ENCODE results near the gene RAPGEF1.

Gene RAPGEF1

DNA sequence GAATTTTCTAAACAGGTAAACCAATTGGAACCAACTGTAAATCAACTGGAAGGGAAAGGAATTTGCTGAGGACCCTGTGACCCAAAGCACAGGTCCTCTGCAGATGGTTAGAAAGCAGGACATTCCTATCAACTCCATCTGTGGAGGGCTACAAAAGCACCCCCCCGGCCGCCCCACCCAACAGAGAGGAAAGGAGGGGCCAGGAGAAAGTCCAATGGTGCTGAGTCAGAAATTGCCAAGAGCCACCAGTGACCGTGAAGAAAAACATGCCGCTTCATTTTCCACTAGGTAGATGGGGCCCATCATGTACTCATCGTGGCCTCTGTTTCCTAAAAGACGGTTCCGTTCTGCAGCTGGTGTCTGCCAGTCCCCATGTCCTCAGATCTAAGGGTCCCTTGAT is 66.3 kb downstream of the RAPGEF1 start:
- TF ChIP-seq, protein P1, sequence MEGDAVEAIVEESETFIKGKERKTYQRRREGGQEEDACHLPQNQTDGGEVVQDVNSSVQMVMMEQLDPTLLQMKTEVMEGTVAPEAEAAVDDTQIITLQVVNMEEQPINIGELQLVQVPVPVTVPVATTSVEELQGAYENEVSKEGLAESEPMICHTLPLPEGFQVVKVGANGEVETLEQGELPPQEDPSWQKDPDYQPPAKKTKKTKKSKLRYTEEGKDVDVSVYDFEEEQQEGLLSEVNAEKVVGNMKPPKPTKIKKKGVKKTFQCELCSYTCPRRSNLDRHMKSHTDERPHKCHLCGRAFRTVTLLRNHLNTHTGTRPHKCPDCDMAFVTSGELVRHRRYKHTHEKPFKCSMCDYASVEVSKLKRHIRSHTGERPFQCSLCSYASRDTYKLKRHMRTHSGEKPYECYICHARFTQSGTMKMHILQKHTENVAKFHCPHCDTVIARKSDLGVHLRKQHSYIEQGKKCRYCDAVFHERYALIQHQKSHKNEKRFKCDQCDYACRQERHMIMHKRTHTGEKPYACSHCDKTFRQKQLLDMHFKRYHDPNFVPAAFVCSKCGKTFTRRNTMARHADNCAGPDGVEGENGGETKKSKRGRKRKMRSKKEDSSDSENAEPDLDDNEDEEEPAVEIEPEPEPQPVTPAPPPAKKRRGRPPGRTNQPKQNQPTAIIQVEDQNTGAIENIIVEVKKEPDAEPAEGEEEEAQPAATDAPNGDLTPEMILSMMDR (IDR thresholded peaks at IDR 0.05; ENCODE audit: low read length) = no peak
- no peak for TF ChIP-seq EZH2 (optimal IDR thresholded peaks at IDR 0.05; ENCODE audit: low read depth, low read length)
- no peak for TF ChIP-seq EZH2phosphoT487 (IDR thresholded peaks at IDR 0.05; ENCODE audit: low read length)
- Histone ChIP-seq H3K9ac (ENCODE audit: low read length) (peak overlapping the region; percentile 92; the same call in 1 of the 2 replicates), H3K9me3 (replicated peaks; ENCODE audit: insufficient read depth, low read length) (no peaks in the 10 kb centered on the region), H3F3A (ENCODE audit: insufficient read depth, low read length) (peaks cover 29% of the 10 kb centered on the region), H3K4me2 (ENCODE audit: low read depth, low read length) (peak overlapping the region; percentile 93; the same call in 1 of the 2 replicates), H3K27me3 (replicated peaks; ENCODE audit: insufficient read depth, low read length) (no peaks in the 10 kb centered on the region), H3K36me3 (replicated peaks; ENCODE audit: insufficient read depth, low read length) (no peaks in the 10 kb centered on the region), H3K27ac (ENCODE audit: low read length) (peak overlapping the region; percentile 99; the same call in 1 of the 2 replicates), H3K4me1 (ENCODE audit: low read length) (peaks cover 40% of the 10 kb centered on the region), H3K79me2 (ENCODE audit: low read length) (peaks cover 86% of the 10 kb centered on the region), H2AFZ (ENCODE audit: low read length) (no peak overlapping the region), H4K20me1 (ENCODE audit: insufficient read depth, low read length) (peaks cover 9% of the 10 kb centered on the region), H3K4me3 (ENCODE audit: low read length) (peak overlapping the region; percentile 56; the same call in 1 of the 2 replicates), H3K9me2 (replicated peaks; ENCODE audit: insufficient read depth, low read length) (no peaks in the 10 kb centered on the region)
- DNase-seq = no peak

DNA sequence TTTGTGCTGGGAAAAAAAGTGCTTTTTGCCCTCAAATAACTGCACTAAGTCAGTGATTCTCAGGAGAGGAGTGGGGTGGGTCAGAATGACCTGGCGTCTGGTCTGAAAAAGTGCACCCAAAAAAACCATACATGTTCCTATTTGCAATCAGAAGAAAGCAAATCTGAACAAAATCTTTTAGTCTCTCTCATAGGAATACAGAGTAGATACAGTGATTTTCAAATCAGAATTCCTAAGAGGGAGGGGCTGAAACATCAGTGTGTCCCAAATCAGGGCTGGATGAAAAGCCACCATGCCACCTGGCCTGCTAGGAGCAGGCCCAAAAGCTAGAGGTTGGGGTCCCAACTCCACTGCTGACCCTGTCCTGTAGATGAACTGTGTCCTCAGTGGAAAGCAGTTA is 66.8 kb downstream of the RAPGEF1 start:
- H3K36me3 ChIP-seq (replicated peaks; ENCODE audit: insufficient read depth, low read length) = no peaks in the 10 kb centered on the region
- no peak overlapping the region for H3K27ac ChIP-seq (ENCODE audit: low read length)
- H3K9me2 ChIP-seq (replicated peaks; ENCODE audit: insufficient read depth, low read length) = no peaks in the 10 kb centered on the region
- TF ChIP-seq, protein P1 (IDR thresholded peaks at IDR 0.05; ENCODE audit: low read length) = no peak
- TF ChIP-seq EZH2 (optimal IDR thresholded peaks at IDR 0.05; ENCODE audit: low read depth, low read length) = no peak
- TF ChIP-seq EZH2phosphoT487 (IDR thresholded peaks at IDR 0.05; ENCODE audit: low read length) = no peak
- peaks cover 24% of the 10 kb centered on the region for H3F3A ChIP-seq (ENCODE audit: insufficient read depth, low read length)
- H3K4me2 ChIP-seq (ENCODE audit: low read depth, low read length) = peak overlapping the region; percentile 93; the same call in 1 of the 2 replicates
- no peak for DNase-seq
- no peak overlapping the region; the same call in 1 of the 2 replicates for H3K9ac ChIP-seq (ENCODE audit: low read length)
- H3K27me3 ChIP-seq (replicated peaks; ENCODE audit: insufficient read depth, low read length) = no peaks in the 10 kb centered on the region
- no peaks in the 10 kb centered on the region for H3K9me3 ChIP-seq (replicated peaks; ENCODE audit: insufficient read depth, low read length)
- no peak overlapping the region for H3K4me3 ChIP-seq (ENCODE audit: low read length)
- peaks cover 37% of the 10 kb centered on the region for H3K4me1 ChIP-seq (ENCODE audit: low read length)
- peaks cover 91% of the 10 kb centered on the region for H3K79me2 ChIP-seq (ENCODE audit: low read length)
- H2AFZ ChIP-seq (ENCODE audit: low read length) = no peak overlapping the region
- peaks cover 9% of the 10 kb centered on the region for H4K20me1 ChIP-seq (ENCODE audit: insufficient read depth, low read length)

DNA sequence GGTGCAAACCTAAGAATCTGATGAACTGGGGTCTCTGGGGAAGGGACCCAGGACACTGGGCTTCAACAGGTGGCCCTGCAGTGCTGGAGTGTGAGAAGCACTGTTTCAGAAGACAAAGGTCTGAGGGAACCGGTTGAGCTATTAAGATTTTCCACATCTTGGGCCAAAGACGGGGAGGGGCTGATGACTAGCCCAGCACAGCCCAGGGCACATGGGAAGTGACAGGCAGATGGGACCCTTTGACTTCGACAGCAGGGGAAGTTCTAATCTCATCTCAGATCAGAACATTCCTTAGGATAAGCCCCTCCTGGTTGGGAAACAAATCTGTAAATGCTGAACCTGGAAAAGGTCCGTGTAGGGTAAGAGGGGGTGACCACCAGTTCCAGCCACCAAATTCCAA is 67.4 kb downstream of the RAPGEF1 start:
- H3K9me3 ChIP-seq (replicated peaks; ENCODE audit: insufficient read depth, low read length) = no peaks in the 10 kb centered on the region
- H3K4me2 ChIP-seq (ENCODE audit: low read depth, low read length) = no peak overlapping the region
- no peak for DNase-seq
- H2AFZ ChIP-seq (ENCODE audit: low read length) = no peak overlapping the region
- no peak overlapping the region for H3K9ac ChIP-seq (ENCODE audit: low read length)
- TF ChIP-seq EZH2phosphoT487 (IDR thresholded peaks at IDR 0.05; ENCODE audit: low read length) = no peak
- TF ChIP-seq EZH2 (optimal IDR thresholded peaks at IDR 0.05; ENCODE audit: low read depth, low read length) = no peak
- TF ChIP-seq, protein P1 (IDR thresholded peaks at IDR 0.05; ENCODE audit: low read length) = no peak
- peaks cover 97% of the 10 kb centered on the region for H3K79me2 ChIP-seq (ENCODE audit: low read length)
- H3K4me3 ChIP-seq (ENCODE audit: low read length) = no peak overlapping the region
- H3K9me2 ChIP-seq (replicated peaks; ENCODE audit: insufficient read depth, low read length) = no peaks in the 10 kb centered on the region
- peaks cover 32% of the 10 kb centered on the region for H3K4me1 ChIP-seq (ENCODE audit: low read length)
- H3K27me3 ChIP-seq (replicated peaks; ENCODE audit: insufficient read depth, low read length) = no peaks in the 10 kb centered on the region
- H3K36me3 ChIP-seq (replicated peaks; ENCODE audit: insufficient read depth, low read length) = no peaks in the 10 kb centered on the region
- H4K20me1 ChIP-seq (ENCODE audit: insufficient read depth, low read length) = peaks cover 9% of the 10 kb centered on the region
- H3K27ac ChIP-seq (ENCODE audit: low read length) = no peak overlapping the region
- H3F3A ChIP-seq (ENCODE audit: insufficient read depth, low read length) = peaks cover 18% of the 10 kb centered on the region
